WTC11 (cell line): ENCODE results near the gene RAD21L1.

Experiments
- CREM ChIP-seq: sonication (generic); formaldehyde crosslinking; IDR thresholded peaks from 2 replicates; pipeline ENCODE4 v1.8.1; 2022; ENCODE audit warnings: mild to moderate bottlenecking, missing genetic modification reagents, moderate library complexity
- CTCF ChIP-seq: fragments of 200-600 bp; IDR thresholded peaks from 2 replicates; pipeline ENCODE4 v1.8.0; 2022; ENCODE audit warnings: antibody characterized with exemption
- FOXP1 ChIP-seq: sonication (generic); formaldehyde crosslinking; IDR thresholded peaks from 2 replicates; pipeline ENCODE4 v1.8.0; 2022; ENCODE audit warnings: missing genetic modification reagents, mild to moderate bottlenecking, moderate library complexity, borderline replicate concordance
- HMGXB4 ChIP-seq: sonication (generic); formaldehyde crosslinking; IDR thresholded peaks from 2 replicates; pipeline ENCODE4 v1.8.1; 2023; ENCODE audit warnings: mild to moderate bottlenecking, moderate library complexity, missing genetic modification reagents
- PRDM15 ChIP-seq: sonication (generic); formaldehyde crosslinking; IDR thresholded peaks from 2 replicates; pipeline ENCODE4 v1.8.0; 2022; ENCODE audit warnings: missing genetic modification reagents
- USF1 ChIP-seq: sonication (generic); formaldehyde crosslinking; IDR thresholded peaks from 2 replicates; pipeline ENCODE4 v1.8.0; 2022; ENCODE audit warnings: mild to moderate bottlenecking, missing genetic modification reagents
- USF2 ChIP-seq: sonication (generic); formaldehyde crosslinking; IDR thresholded peaks from 2 replicates; pipeline ENCODE4 v1.8.1; 2023; ENCODE audit warnings: mild to moderate bottlenecking, missing genetic modification reagents, moderate library complexity
- ZBTB21 ChIP-seq: sonication (generic); formaldehyde crosslinking; IDR thresholded peaks from 2 replicates; pipeline ENCODE4 v1.8.1; 2023; ENCODE audit warnings: mild to moderate bottlenecking, missing genetic modification reagents, borderline replicate concordance
- ZMAT4 ChIP-seq: fragments of 250-450 bp; sonication (Bioruptor Pico); IDR thresholded peaks from 2 replicates; pipeline ENCODE4 v1.9.0; 2021; ENCODE audit warnings: mild to moderate bottlenecking
- ZNF138 ChIP-seq: sonication (generic); formaldehyde crosslinking; conservative IDR thresholded peaks from 2 replicates; pipeline ENCODE4 v1.8.1; 2022; ENCODE audit warnings: mild to moderate bottlenecking, moderate library complexity, missing genetic modification reagents
- ZNF232 ChIP-seq: sonication (generic); formaldehyde crosslinking; IDR thresholded peaks from 2 replicates; pipeline ENCODE4 v1.8.0; 2022; ENCODE audit warnings: mild to moderate bottlenecking, missing genetic modification reagents

- TF ChIP-seq CTCF (no peak), HMGXB4 (CRISPR knock-in tag) (no peak), USF1 (no peak), ZNF138 (CRISPR knock-in tag) (no peak), FOXP1 (CRISPR knock-in tag) (no peak), CREM (CRISPR knock-in tag) (no peak), ZMAT4 (CRISPR knock-in tag) (no peak), ZBTB21 (CRISPR knock-in tag) (no peak), ZNF232 (no peak), PRDM15 (CRISPR knock-in tag) (no peak), USF2 (no peak)
Observed at GRCh38 chr20:1272368-1273100, 46.7 kb downstream of the RAD21L1 start.
